Tongue (tissue), 2 donors: Measurements from ENCODE around the gene IFT122. TPM values are rescaled to one million over a fixed set of nuclear protein-coding genes. Genes with fewer than 3 reads are reported as not detected.
"Not testable (repeated sequence)": the region's sequence is repeated elsewhere in the genome, so short reads cannot be mapped to it uniquely, and the experiment has no call there.

Source experiments
- DNase-seq: peaks from one replicate; pipeline ENCODE4 v3.0.0-alpha.2; 2015
- total RNA-seq: library from RNA; depleted of rRNA; stranded (reverse); fragments of >200 nt; gene quantifications from one replicate; pipeline ENCODE4 v1.2.3, GENCODE V29; 2014

The IFT122 gene
- total RNA-seq, 1 donor from 2014 or later = 37.7 TPM

DNA sequence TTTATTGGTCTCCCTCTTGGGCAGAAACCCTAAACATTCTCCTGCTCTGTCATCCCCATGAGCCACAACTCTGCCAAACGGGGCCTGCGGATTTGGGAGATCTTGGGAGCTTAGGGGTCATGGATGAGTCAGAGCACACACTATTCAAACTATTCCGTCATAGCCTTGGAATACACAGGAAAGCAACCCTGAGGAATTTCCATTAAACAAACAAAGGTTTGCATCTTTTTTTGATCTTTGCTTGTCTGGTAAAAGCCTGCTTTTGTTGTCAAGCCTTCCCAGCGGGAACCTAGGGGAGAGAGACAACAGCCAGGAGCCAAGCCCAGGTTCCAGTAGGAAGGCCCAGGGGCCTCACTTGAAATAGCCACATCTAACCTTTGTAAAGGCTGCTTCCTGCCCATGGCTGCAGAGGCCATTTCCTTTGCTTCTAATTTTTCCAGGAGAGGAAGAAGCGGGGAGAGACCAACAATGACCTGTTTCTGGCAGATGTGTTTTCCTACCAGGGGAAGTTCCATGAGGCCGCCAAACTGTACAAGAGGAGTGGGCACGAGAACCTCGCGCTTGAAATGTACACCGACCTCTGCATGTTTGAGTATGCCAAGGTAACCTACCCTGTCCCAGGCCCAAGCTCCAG, 55.1 kb downstream of the IFT122 start:
- DNase-seq = not testable (repeated sequence)

DNA sequence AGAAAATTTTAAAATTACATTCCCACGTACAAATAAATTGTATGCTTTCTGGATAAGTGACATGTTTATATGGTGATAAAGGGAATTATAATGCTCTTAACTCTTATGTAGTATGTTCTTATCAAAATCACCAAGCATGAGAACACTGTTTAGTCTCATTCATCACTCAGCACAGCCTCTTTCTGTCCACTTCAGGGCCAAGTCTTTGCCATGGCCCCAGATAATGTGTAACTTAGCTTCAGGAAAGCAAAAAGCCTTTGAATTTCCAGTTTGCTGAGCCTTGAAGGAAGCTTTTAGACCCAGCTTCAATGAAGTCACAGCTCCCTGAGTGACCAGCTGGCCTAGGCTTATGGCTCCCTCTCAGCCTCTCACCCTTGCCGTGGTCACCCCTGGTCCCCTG, 57.9 kb downstream of the IFT122 start:
- not testable (repeated sequence) for DNase-seq

DNA sequence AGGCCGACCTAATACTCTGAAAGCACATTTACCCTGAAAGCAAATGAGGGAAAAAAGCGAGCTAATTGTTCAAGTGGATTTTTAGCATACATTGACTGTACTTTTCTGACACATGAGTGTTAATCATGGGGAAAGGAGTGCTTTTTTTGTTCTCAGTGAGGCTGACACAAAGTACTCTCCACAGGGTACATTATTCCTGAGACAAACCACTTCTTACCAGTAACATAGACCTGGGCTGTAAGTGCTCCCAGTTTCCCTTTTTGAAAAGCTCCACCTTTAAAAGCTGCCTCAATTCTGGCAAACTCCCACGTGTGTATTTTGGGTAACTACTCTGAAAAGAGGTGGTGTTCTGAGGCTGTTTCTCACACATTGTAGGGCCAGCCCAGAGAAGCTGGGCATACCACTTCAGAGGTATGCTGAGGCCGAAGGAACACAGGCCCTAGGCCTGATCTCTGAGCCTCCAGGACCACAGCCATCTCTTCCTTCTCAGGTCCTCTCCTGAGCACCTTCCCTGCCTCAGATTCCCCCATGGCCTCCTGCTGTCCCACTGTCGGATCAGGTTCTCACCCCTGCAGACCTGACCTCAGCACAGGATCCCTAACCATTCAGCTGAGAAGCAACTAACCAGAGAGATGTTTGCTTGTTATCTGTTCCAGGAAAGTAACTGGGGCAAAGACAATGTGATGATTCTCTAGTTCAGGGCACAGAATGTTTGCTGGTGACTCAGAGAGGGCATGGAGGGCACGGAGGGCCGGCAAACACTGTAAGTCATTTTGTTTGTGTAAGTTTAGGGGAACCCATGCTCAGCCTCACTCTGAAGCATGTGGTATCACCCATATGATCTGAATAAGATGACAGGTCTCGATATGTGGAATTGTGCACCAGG, 58.8 kb downstream of the IFT122 start:
- DNase-seq = not testable (repeated sequence)

DNA sequence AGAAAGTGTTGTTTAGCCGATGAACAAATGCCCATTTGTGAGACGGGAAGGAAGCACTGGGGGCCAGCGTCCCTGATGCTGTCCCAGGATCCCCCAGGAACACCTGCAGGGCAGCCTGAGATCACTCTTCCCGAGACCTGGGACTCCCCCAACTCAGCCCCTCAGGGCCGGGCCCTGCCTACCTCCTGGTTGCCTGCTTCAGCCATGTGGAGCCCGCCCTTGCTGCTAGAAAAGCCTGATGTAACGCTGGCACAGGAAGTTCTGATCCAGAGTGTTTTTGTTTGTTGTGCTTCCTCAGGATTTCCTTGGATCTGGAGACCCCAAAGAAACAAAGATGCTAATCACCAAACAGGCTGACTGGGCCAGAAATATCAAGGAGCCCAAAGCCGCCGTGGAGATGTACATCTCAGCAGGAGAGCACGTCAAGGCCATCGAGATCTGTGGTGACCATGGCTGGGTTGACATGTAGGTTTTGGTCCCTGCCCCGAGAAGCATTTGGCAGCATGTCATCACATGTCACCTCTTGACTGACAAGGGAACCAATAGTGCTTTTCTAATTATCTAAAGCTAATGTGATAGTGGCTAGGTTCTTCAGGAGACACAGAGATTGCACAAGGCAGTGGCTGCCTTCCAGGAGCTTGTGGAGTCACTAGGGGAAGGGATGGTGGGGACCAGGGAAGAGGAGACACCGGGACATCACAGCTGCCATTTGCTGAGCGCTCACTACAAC, 59.7 kb downstream of the IFT122 start:
- not testable (repeated sequence) for DNase-seq

DNA sequence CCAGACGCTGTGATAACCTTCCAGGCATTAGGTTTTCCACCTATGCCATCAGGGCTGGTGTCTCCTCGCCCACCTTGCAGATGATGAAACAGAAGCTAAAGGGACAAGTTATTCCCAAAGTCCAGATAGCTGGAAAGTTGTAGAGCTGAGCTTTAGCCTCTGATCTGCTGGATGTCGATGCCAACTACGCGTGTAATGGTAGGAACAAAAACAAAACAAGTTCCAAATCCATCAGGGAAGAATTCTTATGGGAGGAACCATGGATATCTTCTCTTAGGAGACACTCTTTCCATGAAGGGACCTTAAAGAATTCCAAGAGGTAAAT, 60.3 kb downstream of the IFT122 start:
- DNase-seq = no peak

DNA sequence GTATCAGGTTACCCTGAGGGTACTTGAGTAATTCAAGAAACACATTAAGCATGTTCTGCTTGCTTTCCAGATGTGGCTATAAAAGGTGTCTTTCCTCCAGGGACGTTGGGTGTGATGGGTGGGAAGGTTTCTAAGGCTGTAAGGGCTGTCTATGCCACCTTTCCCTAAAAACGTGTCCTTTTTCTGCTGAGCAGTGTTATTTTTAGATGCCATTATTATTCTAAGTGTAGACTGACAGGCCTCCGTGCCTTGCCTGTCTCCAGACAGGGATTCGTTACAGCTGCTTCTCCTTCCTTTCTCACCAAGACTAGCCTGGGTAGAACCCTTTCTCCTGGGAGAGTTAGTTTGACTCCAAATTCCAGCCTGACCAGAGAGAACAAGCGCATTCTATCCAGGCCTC, 61.6 kb downstream of the IFT122 start:
- DNase-seq = no peak

DNA sequence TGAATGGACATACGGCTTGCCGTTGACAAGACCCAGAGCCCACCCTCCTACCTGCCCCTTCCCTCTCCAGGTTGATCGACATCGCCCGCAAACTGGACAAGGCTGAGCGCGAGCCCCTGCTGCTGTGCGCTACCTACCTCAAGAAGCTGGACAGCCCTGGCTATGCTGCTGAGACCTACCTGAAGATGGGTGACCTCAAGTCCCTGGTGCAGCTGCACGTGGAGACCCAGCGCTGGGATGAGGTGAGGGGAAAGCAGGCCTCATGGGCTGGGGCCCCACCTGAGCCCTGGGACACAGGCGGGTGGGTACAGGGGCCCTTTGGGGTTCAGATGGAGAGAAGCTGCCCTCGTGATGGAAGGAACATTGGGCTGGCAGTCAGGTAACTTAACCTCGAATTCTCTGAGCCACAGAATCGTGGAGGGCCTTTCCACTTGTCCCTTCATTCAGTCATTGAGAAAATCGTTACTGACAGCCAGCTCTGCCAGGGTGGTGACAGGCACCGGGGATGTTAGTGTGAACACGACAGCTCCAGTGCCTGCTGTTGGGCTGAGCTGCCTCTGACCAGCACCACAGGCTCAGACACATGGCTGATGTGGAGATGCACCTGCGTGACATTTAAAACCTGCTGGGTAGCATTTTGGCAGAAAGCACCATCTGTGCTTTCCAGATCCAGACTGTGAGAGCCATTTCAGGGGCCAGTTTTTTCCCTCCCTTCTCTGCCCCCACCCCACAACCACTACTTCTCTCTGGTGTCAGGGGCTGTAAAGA, 62.8 kb downstream of the IFT122 start:
- DNase-seq = no peak

DNA sequence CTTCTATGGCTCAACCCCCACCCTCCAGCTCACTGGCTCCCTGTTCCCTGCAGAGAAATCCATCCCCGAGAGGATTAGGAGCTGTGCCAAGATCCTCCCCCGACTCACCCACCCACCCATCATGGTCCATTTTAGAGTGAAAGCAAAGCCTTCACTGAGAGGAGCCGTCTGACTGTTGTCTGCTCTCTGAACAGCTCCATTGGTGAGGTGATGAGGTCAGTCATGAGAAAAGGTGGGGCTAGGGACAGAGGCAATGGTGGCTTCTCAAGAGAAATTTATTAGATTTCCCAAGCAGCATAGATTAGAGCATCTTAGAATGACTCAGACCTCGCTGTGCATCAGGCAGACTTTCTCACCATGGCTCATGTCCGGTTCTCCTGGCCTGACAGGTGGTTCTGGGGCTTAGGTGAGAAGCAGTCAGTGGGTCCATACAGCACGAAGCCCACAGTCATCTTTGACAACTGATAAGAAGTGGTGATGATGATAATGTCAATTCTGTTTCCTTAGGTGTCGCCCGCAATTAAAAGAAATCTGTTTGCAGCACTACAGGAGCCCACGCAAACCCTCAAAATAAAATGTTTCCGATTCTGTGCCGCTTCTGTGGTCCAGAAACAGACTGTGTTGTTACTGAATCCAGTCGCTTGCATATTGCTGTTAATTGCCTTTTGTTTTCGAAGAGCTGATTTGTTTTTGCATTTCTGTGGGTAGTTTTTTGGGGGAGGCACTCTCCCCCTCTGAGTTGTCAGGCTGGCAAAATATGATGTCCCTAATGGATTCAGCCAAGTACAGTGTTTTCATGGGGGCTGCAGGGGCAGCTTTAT, 63.7 kb downstream of the IFT122 start:
- DNase-seq = no peak

DNA sequence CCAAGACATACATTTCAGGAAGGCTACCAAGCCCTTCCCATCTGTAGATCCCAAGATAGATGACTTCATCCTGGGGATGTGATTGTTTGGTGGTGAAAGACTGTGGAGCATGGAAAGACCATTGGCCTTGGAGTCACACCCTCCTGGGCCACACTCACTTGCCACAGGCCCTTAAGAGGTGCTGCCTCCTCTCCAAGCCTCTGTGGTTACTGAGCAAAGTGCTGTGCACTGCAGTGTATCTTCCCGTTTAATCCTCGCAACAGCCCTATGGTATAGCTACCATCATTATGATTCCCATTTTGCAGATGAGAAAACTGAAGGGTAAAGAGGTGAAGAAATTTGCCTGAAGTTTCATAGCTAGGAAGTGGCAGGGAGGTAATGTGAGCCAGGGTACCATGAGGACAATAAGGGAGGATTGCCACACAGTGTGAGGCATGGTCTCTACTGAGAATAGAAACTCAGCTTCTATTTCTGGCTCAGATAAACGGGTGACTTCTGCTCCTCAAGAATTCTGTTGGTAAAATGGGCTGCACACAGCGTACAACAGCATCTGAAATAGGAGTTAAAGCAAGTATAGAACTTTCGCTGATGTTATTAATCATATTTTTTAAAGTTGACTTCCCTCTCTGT, 64.6 kb downstream of the IFT122 start:
- DNase-seq = no peak

DNA sequence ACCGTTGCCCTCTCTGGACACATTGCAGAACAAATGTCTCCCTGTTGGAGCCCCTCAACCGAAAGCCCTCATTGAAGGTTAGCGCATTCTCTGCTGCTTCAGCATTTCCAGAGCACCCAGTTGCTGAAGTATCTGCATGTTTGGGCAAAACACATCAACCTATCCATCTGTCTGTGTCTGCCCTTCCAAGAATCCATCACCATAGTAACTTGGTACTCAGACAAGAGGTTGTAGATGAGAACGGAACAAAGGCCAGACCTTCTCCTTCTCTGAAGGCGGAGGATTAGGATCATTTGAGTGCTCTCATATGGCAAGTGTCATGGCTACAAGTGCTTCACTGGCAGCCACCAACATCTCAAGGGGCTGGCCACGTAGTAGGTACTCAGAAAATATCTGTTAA, 65.3 kb downstream of the IFT122 start:
- DNase-seq = no peak

DNA sequence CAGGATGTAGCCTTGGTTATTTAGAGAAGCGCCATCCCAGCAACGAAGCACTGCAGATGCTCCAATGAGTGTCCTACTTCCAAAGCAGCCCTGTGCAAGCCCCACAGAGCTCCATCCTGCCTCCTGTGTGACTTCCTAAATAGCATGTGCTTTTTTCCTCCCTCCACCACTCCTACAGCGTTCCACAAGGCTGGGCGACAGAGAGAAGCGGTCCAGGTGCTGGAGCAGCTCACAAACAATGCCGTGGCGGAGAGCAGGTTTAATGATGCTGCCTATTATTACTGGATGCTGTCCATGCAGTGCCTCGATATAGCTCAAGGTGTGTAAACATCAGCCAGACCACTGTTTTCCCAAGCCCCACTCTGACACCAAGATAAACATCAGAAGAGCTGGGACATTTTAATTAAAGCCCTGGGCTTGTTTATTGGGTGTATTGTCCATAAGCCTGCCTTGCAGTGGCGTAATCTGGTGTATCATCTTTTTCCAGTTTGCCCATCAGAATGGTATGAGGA, 66.3 kb downstream of the IFT122 start:
- no peak for DNase-seq

DNA sequence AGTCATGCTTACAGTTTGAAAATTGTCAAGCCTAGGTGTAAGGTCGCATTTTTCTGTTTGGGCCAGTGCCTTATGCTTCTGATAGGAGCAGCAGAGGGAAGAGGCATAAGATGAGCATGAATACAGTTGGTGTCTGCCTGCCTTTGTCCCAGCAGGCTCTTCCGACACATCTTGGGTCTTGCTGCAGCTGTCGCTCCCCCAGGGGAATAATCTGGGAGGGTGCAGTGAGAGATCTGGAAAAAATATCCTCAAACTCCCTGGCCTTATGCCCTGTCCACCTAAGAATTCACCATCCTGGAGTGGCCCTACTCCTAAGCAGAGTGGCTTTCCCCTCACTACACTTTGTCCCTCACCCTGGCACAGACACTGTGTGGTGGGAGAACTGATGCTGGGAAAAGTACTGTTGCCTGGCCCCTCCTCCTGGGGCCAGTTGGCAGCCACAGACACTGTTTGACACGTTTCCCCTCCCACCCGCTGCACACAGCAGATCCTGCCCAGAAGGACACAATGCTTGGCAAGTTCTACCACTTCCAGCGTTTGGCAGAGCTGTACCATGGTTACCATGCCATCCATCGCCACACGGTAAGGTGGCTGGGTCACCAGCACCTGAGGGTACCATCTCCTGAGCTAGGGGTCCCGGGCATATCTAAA, 67.3 kb downstream of the IFT122 start:
- peak; percentile 70 for DNase-seq

DNA sequence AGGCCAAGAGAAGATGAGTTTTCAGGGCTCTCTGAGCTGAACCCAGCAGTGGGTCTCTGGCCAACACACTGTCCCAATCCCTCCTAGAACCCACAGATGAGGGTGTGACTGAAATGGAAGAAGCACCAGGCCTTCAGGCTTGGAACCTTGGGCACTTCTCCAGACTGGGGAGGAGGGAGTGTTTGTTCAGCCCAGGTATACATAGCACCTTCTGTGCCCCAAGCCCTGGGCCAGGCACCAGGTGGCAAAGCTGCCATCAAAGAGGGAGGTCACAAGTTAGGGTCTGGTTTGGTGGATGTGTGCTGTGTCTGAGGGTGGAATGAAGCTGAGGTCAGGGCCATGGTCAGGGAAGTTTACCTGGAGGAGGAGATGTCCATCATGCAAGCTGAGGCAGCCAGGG, 72.6 kb downstream of the IFT122 start:
- no peak for DNase-seq

DNA sequence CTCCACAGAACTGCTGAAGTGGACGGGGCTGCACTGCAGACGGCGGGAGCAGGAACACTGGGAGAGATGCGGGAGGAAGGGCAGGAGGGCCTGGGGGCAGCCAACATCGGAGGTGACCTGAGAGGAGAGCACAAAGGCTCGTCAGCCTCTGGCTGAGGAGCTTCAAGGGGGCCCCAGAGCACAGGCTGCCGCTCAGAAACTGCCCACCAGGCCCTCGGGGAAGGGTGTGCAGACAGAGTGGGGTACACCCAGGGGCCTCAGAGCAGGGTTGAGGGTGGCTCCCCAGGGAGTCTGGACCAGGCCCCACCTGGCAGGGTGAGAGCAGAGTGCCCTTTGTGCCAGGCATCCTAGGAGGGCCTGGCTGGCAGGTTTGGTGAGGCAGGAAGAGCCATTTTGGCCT, 73.7 kb downstream of the IFT122 start:
- no peak for DNase-seq

DNA sequence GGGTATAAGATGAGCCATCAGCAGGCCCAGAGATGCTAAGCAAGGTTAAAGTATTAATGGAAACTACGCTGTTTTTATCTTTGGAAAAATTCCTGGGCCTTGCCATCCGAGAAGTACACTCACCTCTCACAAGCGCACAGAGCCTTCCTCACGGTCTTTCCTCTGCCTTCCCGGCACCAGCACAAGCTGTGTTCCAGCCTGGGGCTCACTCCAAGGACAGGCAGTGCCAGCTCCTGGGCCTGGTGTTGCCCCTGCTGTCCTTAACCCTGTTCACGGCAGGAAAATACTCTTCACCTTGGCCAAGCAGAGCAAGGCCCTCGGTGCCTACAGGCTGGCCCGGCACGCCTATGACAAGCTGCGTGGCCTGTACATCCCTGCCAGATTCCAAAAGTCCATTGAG, 74.1 kb downstream of the IFT122 start:
- no peak for DNase-seq

DNA sequence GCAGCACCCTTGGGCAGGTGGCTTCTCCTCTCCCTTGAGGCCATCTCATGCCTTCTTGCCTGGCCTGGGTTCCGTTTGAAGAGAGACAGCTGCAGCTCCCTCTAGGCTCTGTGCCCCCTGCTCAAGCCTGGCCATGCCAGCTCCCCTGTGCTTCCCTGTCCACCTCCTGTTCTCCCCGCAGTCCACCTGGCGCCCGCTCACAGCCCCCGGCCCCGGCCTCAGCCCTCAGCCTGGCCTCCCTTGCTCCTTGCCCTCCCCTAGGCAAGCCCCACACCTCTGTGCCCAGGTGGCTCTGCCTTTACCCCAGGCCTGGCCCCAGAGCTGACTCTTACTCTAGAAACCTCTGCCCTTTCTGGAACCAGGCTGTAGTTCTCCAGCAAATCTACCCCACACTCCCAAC, 74.5 kb downstream of the IFT122 start:
- no peak for DNase-seq

DNA sequence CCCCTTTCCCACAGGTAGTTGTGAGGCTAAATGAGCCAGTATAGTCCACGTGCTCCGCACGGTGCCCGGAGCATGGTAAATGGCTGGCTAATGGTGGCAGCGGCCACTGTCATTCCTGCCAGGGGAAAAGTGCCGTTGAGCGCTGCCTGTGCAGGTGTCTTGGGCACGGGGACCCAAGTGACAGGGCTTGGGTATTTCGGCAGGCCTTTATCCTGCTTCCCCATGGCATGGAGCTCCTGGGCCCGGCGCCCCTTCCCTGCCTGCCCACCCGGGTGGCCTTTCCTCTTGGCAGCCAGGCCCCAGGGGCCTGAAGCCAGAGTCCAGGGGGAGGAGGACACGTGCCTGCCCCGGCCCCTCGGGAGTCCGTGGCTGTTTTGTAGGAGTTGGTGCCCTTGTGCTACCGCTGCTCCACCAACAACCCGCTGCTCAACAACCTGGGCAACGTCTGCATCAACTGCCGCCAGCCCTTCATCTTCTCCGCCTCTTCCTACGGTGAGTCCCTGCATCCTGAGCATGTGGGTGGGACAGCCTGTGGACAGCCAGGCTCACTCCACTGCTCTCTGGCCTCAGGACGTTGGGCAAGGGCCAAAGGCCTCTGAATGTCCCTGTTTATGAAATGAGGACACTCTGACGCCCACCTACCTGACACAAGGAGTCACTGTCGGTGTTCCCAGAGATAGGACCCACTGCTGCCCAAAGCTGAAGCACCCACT, 75.2 kb downstream of the IFT122 start:
- DNase-seq = not testable (repeated sequence)

DNA sequence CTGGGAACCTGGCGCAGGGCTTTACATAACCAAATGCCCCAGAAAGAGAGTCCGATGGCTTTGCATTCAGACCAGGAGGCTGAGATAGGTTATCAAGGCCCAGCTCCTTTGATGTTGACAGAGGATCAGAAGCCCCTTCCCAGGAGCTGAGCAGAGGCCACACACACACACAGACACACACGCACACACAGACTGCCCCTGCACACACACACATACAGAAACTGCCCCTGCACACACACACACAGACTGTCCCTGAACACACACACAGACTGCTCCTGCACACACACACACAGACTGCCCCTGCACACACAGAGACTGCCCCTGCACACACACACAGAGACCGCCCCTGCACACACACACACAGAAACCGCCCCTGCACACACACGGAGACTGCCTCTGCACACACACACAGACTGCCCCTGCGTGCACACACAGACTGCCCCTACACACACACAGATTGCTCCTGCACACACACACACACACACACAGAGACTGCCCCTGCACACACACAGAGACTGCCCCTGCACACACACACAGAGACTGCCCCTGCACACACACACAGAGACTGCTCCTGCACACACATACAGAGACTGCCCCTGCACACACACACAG, 75.9 kb downstream of the IFT122 start:
- not testable (repeated sequence) for DNase-seq

DNA sequence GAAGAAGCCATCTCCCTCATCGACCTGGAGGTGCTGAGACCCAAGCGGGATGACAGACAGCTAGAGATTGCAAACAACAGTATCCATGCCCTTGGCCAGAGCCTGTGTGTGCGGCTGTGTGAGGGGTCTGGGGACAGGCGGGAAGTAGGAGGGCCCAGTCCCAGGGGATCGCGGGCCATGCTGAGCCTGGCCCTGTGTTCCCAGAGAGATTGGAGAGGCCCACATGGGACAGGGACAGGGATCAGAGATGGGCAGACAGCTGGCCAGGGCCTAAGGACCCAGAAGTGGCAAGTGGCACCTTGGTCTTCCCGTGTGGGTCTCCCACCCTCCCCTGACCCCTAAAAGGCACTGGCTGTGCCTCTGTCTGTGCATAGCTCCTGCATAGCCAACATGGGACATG, 77.5 kb downstream of the IFT122 start:
- DNase-seq = no peak
